Prostate gland (tissue), 2 donors: ENCODE results near the gene PPFIA3. TPM values are rescaled to one million over a fixed set of nuclear protein-coding genes. Genes with fewer than 3 reads are reported as not detected.

ENCODE experiments used
- DNase-seq: peaks from one replicate; pipeline ENCODE4 v3.0.0-alpha.2; 2019; ENCODE audit warnings: low spot score
- H3K27ac ChIP-seq, 2 donors: fragments of 200-600 bp; sonication (generic); 2 replicates each; pipeline ENCODE4 v1.5.1; 2017 to 2019
- H3K27me3 ChIP-seq: fragments of 200-600 bp; sonication (generic); replicated peaks from 2 replicates; pipeline ENCODE4 v1.5.1; 2019; ENCODE audit not compliant: insufficient read depth
- H3K36me3 ChIP-seq, 2 donors: fragments of 200-600 bp; sonication (generic); 1 replicate in 1 of 2; 2 replicates in 1 of 2; pipeline versions ENCODE4 v1.5.1 to v1.8.1; 2017 to 2019
- H3K4me1 ChIP-seq: fragments of 200-600 bp; sonication (generic); replicated peaks from 2 replicates; pipeline ENCODE4 v1.5.1; 2019
- H3K4me3 ChIP-seq, 2 donors: fragments of 200-600 bp; sonication (generic); 2 replicates each; pipeline ENCODE4 v1.5.1; 2017 to 2019
- H3K9me3 ChIP-seq: fragments of 200-600 bp; sonication (generic); 2 replicates; pipeline ENCODE4 v1.5.1; 2017
- CTCF ChIP-seq, 4 experiments: fragments of 200-600 bp in 2 of 4; fragments of 450-650 bp in 2 of 4; sonication (generic) in 2 of 4; IDR thresholded peaks; 1 replicate in 3 of 4; 2 replicates in 1 of 4; pipeline ENCODE4 v1.5.1; 2016 to 2019; ENCODE audit warnings: antibody characterized with exemption in 4 of 4, mild to moderate bottlenecking in 2 of 4, moderate library complexity in 2 of 4
- POLR2A ChIP-seq: fragments of 450-650 bp; IDR thresholded peaks from one replicate; pipeline ENCODE4 v1.6.1; 2016; ENCODE audit warnings: antibody characterized with exemption, mild to moderate bottlenecking
- POLR2AphosphoS5 ChIP-seq: sonication (generic); formaldehyde crosslinking; IDR thresholded peaks from one replicate; pipeline ENCODE4 v1.6.1; 2017; ENCODE audit warnings: antibody characterized with exemption
- WGBS: methylation state at CpG from one replicate; pipeline ENCODE4 v1.1.5; 2018; 5-methylcytosine and 5-hydroxymethylcytosine counted together
- intact Hi-C: fragments of 100-400 bp; cut with DNase I; formaldehyde crosslinking; loops from one replicate; pipeline ENCODE4 v1.14.2; 2022
- total RNA-seq, 2 donors: library from RNA; depleted of rRNA; stranded (reverse); fragments of >200 nt; gene quantifications; one replicate each; pipeline ENCODE4 v1.1.0, GENCODE V29; 2016

The PPFIA3 gene
- total RNA-seq, 2 donors from 2014 or later = 12.3 to 18.2 TPM

- Histone ChIP-seq H3K9me3 (no peaks in the 10 kb centered on the region), H3K4me3 (no peak overlapping the region), H3K36me3 (peaks cover 18 to 37% of the 10 kb centered on the region in 2 donors), H3K27me3 (no peaks in the 10 kb centered on the region), H3K4me1 (no peaks in the 10 kb centered on the region), H3K27ac (no peak overlapping the region)
- intact Hi-C loops = no loop called here
- TF ChIP-seq CTCF (IDR thresholded peaks at IDR 0.05) (peak; percentile 56 to 80 (median 68)), POLR2AphosphoS5 (peak; percentile 30), POLR2A (no peak)
- WGBS = 59% methylated on average over 12 of the region's 12 CpGs
- no peak for DNase-seq
Measured at GRCh38 chr19:49106648-49107135, 12.7 kb upstream of the PPFIA3 start.

GRCh38 chr19:49107625-49108459 is 11.5 kb upstream of the PPFIA3 start:
- Histone ChIP-seq H3K9me3 (no peaks in the 10 kb centered on the region), H3K27me3 (no peaks in the 10 kb centered on the region), H3K36me3 (peaks cover 12 to 27% of the 10 kb centered on the region in 2 donors), H3K4me1 (no peaks in the 10 kb centered on the region), H3K27ac (no peak overlapping the region), H3K4me3 (no peak overlapping the region)
- WGBS = 93% methylated on average over 89 of the region's 93 CpGs
- no peak for DNase-seq
- intact Hi-C loops = no loop called here
- TF ChIP-seq POLR2AphosphoS5 (no peak), CTCF (IDR thresholded peaks at IDR 0.05) (no peak), POLR2A (no peak)

- DNase-seq = no peak
- Histone ChIP-seq H3K9me3 (no peaks in the 10 kb centered on the region), H3K4me3 (no peak overlapping the region), H3K4me1 (no peaks in the 10 kb centered on the region), H3K36me3 (peaks cover 12 to 23% of the 10 kb centered on the region in 2 donors), H3K27me3 (no peaks in the 10 kb centered on the region), H3K27ac (no peak overlapping the region)
- intact Hi-C loops = no loop called here
- TF ChIP-seq POLR2A = no peak
- WGBS = 67% methylated on average over 5 of the region's 5 CpGs
Measured at GRCh38 chr19:49109051-49109450, 10.3 kb upstream of the PPFIA3 start.

GRCh38 chr19:49109569-49110233 is 9.6 kb upstream of the PPFIA3 start:
- no peak overlapping the region for H3K4me3 ChIP-seq
- peaks cover 12 to 20% of the 10 kb centered on the region in 2 donors for H3K36me3 ChIP-seq
- H3K9me3 ChIP-seq = no peaks in the 10 kb centered on the region
- no peak overlapping the region for H3K27ac ChIP-seq
- 84% methylated on average over 8 of the region's 8 CpGs for WGBS
- no peaks in the 10 kb centered on the region for H3K27me3 ChIP-seq
- no peak for TF ChIP-seq POLR2AphosphoS5
- TF ChIP-seq CTCF (IDR thresholded peaks at IDR 0.05) = no peak
- no peak for TF ChIP-seq POLR2A
- intact Hi-C loops = no loop called here
- no peak for DNase-seq
- H3K4me1 ChIP-seq = no peaks in the 10 kb centered on the region

GRCh38 chr19:49110567-49110966 is 8.8 kb upstream of the PPFIA3 start:
- Histone ChIP-seq H3K27ac (no peak overlapping the region), H3K4me1 (no peaks in the 10 kb centered on the region), H3K27me3 (no peaks in the 10 kb centered on the region), H3K36me3 (peaks cover 12 to 15% of the 10 kb centered on the region in 2 donors), H3K9me3 (no peaks in the 10 kb centered on the region), H3K4me3 (no peak overlapping the region)
- no peak for TF ChIP-seq POLR2AphosphoS5
- no peak for TF ChIP-seq POLR2A
- TF ChIP-seq CTCF (IDR thresholded peaks at IDR 0.05) = no peak
- WGBS = 41% methylated on average over 3 of the region's 3 CpGs
- no peak for DNase-seq
- intact Hi-C loops = no loop called here
